Heart left ventricle (tissue), 13 donors: ENCODE measurements around the gene DOCK2.

Experiments used
- POLR2A ChIP-seq, 2 donors: fragments of 450-650 bp; IDR thresholded peaks; one replicate each; pipeline ENCODE4 v1.6.1; 2017; ENCODE audit warnings: antibody characterized with exemption in 2 of 2, mild to moderate bottlenecking in 2 of 2, moderate library complexity in 2 of 2
- TF ChIP-seq, protein P1 (sequence below), 12 donors: fragments of 200-600 bp; sonication (generic) in 4 of 12; IDR thresholded peaks; one replicate each; pipeline versions ENCODE4 v1.5.0 to v1.8.0; 2018 to 2022; ENCODE audit warnings: antibody characterized with exemption in 12 of 12, mild to moderate bottlenecking in 5 of 12
- donor health status: ischemic (EF 13 %, LVEDD 7.1; RV severe dilation, severe dysfunction).
- donor health status: DM: no; HTN: yes; CAD: no.
- donor health status: DM: no; HTN: no; CAD: no.
- donor health status: ischemic (EF 25% LVEDD 6.9; RV normal size, moderate dysfunction).
- donor health status: ischemic (EF 25% LVEDD 5.7; RV mildly dilated, moderate dysfunction).
- donor health status: ischemic (EF 35%, LVEDD 5.7; RV mildly dilated, moderate dysfunction).
- donor health status: nonischemic (EF 11% LVEDD 7.7; RV severe dilation, severe dysfunction).
- donor health status: DM: yes; HTN: yes; CAD: no.
- donor health status: PGD.
- donor health status: ischemic (EF 29% LVEDD 5.4; RV normal size, mild dysfunction).
- donor health status: nonischemic (EF 23%, LVEDD 6.1; RV moderate dilation, normal function).

DNA sequence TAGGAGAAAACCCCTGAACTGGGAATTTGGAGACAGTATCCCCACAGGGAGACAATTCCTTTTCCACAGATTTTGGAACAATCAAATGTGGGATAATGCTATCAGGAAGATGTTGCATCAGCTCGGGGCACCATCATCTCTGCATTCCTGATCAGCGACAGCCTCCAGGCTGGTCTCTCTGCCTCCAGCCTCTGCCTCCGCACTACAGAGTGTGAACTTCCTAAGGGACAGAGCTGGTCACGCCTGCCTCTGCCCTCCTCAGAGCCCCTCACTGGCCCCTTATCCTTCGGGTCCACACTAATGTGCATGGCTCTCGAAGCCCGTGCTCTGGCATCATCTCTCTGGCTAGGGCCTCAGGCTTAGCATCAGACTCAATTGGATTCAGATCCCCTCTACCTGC lies 477.2 kb downstream of the DOCK2 start:
- TF ChIP-seq POLR2A (IDR thresholded peaks at IDR 0.05) = no peak
- TF ChIP-seq, protein P1, sequence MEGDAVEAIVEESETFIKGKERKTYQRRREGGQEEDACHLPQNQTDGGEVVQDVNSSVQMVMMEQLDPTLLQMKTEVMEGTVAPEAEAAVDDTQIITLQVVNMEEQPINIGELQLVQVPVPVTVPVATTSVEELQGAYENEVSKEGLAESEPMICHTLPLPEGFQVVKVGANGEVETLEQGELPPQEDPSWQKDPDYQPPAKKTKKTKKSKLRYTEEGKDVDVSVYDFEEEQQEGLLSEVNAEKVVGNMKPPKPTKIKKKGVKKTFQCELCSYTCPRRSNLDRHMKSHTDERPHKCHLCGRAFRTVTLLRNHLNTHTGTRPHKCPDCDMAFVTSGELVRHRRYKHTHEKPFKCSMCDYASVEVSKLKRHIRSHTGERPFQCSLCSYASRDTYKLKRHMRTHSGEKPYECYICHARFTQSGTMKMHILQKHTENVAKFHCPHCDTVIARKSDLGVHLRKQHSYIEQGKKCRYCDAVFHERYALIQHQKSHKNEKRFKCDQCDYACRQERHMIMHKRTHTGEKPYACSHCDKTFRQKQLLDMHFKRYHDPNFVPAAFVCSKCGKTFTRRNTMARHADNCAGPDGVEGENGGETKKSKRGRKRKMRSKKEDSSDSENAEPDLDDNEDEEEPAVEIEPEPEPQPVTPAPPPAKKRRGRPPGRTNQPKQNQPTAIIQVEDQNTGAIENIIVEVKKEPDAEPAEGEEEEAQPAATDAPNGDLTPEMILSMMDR (IDR thresholded peaks at IDR 0.05) = no peak
